Caco-2 (cell line): ENCODE results near the gene RALGDS. TPM values are rescaled to one million over a fixed set of nuclear protein-coding genes. Genes with fewer than 3 reads are reported as not detected.
A peak's percentile ranks its signal among the peaks of the same experiment; 100 is the strongest.

Source experiments
- BruUV-seq: library from RNA; stranded (reverse); fragments of 400-500 nt; replicated peaks from 2 replicates; lab custom pipeline; 2021; lab: Mats Ljungman, UMichigan
- CTCF ChIA-PET: fragments of 300-600 bp; sonication (Branson Sonifier 250); formaldehyde crosslinking; loops from one replicate; lab custom pipeline; 2022; ENCODE audit warnings: antibody characterized with exemption; lab: Charles Lee
- POLR2A ChIA-PET: fragments of 300-600 bp; sonication (Branson Sonifier 250); formaldehyde crosslinking; loops from one replicate; lab custom pipeline; 2022; ENCODE audit warnings: antibody characterized with exemption; lab: Charles Lee
- DNase-seq, 2 experiments: peaks; one replicate each; pipeline versions ENCODE4 v3.0.0 to v3.0.0-alpha.2; 2020 to 2022
- H3K27me3 ChIP-seq: replicated peaks from 2 replicates; pipeline ENCODE4 v1.6.0; 2011; ENCODE audit warnings: low read length; ENCODE audit not compliant: control insufficient read depth, insufficient read depth
- H3K36me3 ChIP-seq: 2 replicates; pipeline ENCODE4 v1.5.1; 2011; ENCODE audit warnings: low read length; ENCODE audit not compliant: control insufficient read depth, insufficient read depth
- H3K4me1 ChIP-seq: fragments of 250-450 bp; sonication (Bioruptor Pico); 2 replicates; pipeline ENCODE4 v1.5.1; 2020; ENCODE audit warnings: mild to moderate bottlenecking
- H3K4me3 ChIP-seq: 2 replicates; pipeline ENCODE4 v1.5.1; 2011; ENCODE audit warnings: low read depth, mild to moderate bottlenecking, control low read depth, low read length
- H3K9me3 ChIP-seq: fragments of 250-450 bp; sonication (Bioruptor Pico); 2 replicates; pipeline ENCODE4 v1.5.1; 2020; ENCODE audit warnings: mild to moderate bottlenecking, moderate library complexity
- H3K27ac Mint-ChIP-seq: one replicate; pipeline ENCODE4 v1.8.0; 2022; ENCODE audit warnings: mixed read lengths; ENCODE audit not compliant: unreplicated experiment
- H3K27me3 Mint-ChIP-seq: one replicate; pipeline ENCODE4 v1.8.0; 2022; ENCODE audit warnings: mixed read lengths; ENCODE audit not compliant: insufficient read depth, unreplicated experiment
- H3K36me3 Mint-ChIP-seq: one replicate; pipeline ENCODE4 v1.8.0; 2022; ENCODE audit warnings: mild to moderate bottlenecking, mixed read lengths; ENCODE audit not compliant: insufficient read depth, unreplicated experiment
- H3K4me1 Mint-ChIP-seq: one replicate; pipeline ENCODE4 v1.8.0; 2022; ENCODE audit warnings: low read depth, mixed read lengths; ENCODE audit not compliant: unreplicated experiment
- H3K4me3 Mint-ChIP-seq: one replicate; pipeline ENCODE4 v1.8.0; 2022; ENCODE audit warnings: mild to moderate bottlenecking, moderate library complexity, mixed read lengths; ENCODE audit not compliant: unreplicated experiment
- H3K9me3 Mint-ChIP-seq: one replicate; pipeline ENCODE4 v1.8.0; 2022; ENCODE audit warnings: mixed read lengths; ENCODE audit not compliant: unreplicated experiment
- CTCF ChIP-seq, 2 experiments: fragments of 200-600 bp in 1 of 2; IDR thresholded peaks; 1 replicate in 1 of 2; 2 replicates in 1 of 2; pipeline versions ENCODE4 v1.5.1 to v1.8.0; 2011 to 2022; ENCODE audit warnings: antibody characterized with exemption in 1 of 2, control low read depth in 1 of 2, inconsistent platforms in 1 of 2, low read depth in 1 of 2, low read length in 1 of 2, mild to moderate bottlenecking in 1 of 2, moderate library complexity in 1 of 2; ENCODE audit not compliant: insufficient read depth in 1 of 2, severe bottlenecking in 1 of 2, unreplicated experiment in 1 of 2
- intact Hi-C: fragments of 100-400 bp; cut with micrococcal nuclease; formaldehyde crosslinking; loops from one replicate; pipeline ENCODE4 v1.10.0; 2022; ENCODE audit not compliant: unreplicated experiment
- total RNA-seq: library from RNA; stranded (reverse); gene quantifications from 2 replicates; pipeline ENCODE4 v1.2.3, GENCODE V29; 2022

Gene RALGDS
- total RNA-seq, 1 experiment from 2014 or later: 18.7 TPM

GRCh38 chr9:133076691-133077090, 44.3 kb downstream of the RALGDS start:
- no peak for TF ChIP-seq CTCF (IDR thresholded peaks at IDR 0.05; ENCODE audit: insufficient read depth in 1 of 2, low read depth in 1 of 2, low read length in 1 of 2, severe bottlenecking in 1 of 2, unreplicated experiment in 1 of 2)
- Histone ChIP-seq H3K4me3 (no peak overlapping the region), H3K9me3 (no peaks in the 10 kb centered on the region; the same call in 1 of the 2 replicates), H3K4me1 (peaks cover 13% of the 10 kb centered on the region), H3K36me3 (no peaks in the 10 kb centered on the region), H3K27me3 (no peaks in the 10 kb centered on the region)
- DNase-seq: no peak
- no peaks in the 10 kb centered on the region for H3K9me3 Mint-ChIP-seq
- BruUV-seq: no TSS peak
- H3K4me1 Mint-ChIP-seq: no peaks in the 10 kb centered on the region
- H3K27me3 Mint-ChIP-seq: peaks cover 3% of the 10 kb centered on the region
- no peaks in the 10 kb centered on the region for H3K36me3 Mint-ChIP-seq
- no peak overlapping the region for H3K27ac Mint-ChIP-seq
- no peak overlapping the region for H3K4me3 Mint-ChIP-seq
- intact Hi-C loops: no loop called here
- ChIA-PET CTCF (no interaction called here), POLR2A (no interaction called here)

GRCh38 chr9:133075925-133076630, 45.0 kb downstream of the RALGDS start:
- no peaks in the 10 kb centered on the region for H3K9me3 Mint-ChIP-seq

GRCh38 chr9:133074111-133074651, 46.9 kb downstream of the RALGDS start:
- no peak overlapping the region for H3K27ac Mint-ChIP-seq
- ChIA-PET CTCF (no interaction called here), POLR2A (interaction anchor here (0.9 kb wide), 1 partner anchor 44 kb away, joined by 4 read pairs; the partner anchor contains the start of gene GTF3C5)
- H3K4me1 Mint-ChIP-seq: no peaks in the 10 kb centered on the region
- no peaks in the 10 kb centered on the region for H3K27me3 ChIP-seq
- no peaks in the 10 kb centered on the region for H3K27me3 Mint-ChIP-seq
- no peaks in the 10 kb centered on the region for H3K9me3 Mint-ChIP-seq
- no peak for TF ChIP-seq CTCF (IDR thresholded peaks at IDR 0.05; ENCODE audit: insufficient read depth in 1 of 2, low read depth in 1 of 2, low read length in 1 of 2, severe bottlenecking in 1 of 2, unreplicated experiment in 1 of 2)
- H3K36me3 ChIP-seq: no peaks in the 10 kb centered on the region
- H3K4me1 ChIP-seq: no peaks in the 10 kb centered on the region
- intact Hi-C loops: no loop called here
- H3K4me3 ChIP-seq: no peak overlapping the region
- BruUV-seq: no TSS peak
- H3K4me3 Mint-ChIP-seq: no peak overlapping the region
- no peaks in the 10 kb centered on the region; the same call in 1 of the 2 replicates for H3K9me3 ChIP-seq
- no peaks in the 10 kb centered on the region for H3K36me3 Mint-ChIP-seq
- DNase-seq: peak in 1 of 2 experiments; percentile 13

More at GRCh38 chr9:133075925-133076630, 45.0 kb downstream of the RALGDS start:
- Histone ChIP-seq H3K9me3 (no peaks in the 10 kb centered on the region; the same call in 1 of the 2 replicates), H3K36me3 (no peaks in the 10 kb centered on the region), H3K27me3 (no peaks in the 10 kb centered on the region), H3K4me1 (peaks cover 11% of the 10 kb centered on the region), H3K4me3 (no peak overlapping the region)
- no peak overlapping the region for H3K27ac Mint-ChIP-seq
- no peak for DNase-seq
- ChIA-PET CTCF (no interaction called here), POLR2A (no interaction called here)
- intact Hi-C loops: no loop called here
- H3K4me3 Mint-ChIP-seq: no peak overlapping the region
- TF ChIP-seq CTCF (IDR thresholded peaks at IDR 0.05; ENCODE audit: insufficient read depth in 1 of 2, low read depth in 1 of 2, low read length in 1 of 2, severe bottlenecking in 1 of 2, unreplicated experiment in 1 of 2): no peak
- H3K4me1 Mint-ChIP-seq: no peaks in the 10 kb centered on the region
- BruUV-seq: no TSS peak
- H3K27me3 Mint-ChIP-seq: peaks cover 3% of the 10 kb centered on the region
- H3K36me3 Mint-ChIP-seq: no peaks in the 10 kb centered on the region
